IPS-18c (cell line): ENCODE measurements around the gene CNGB1.

ENCODE experiments used
- H3K4me3 ChIP-seq: 2 replicates; pipeline ENCODE4 v1.7.0; 2013; ENCODE audit warnings: low read depth, mild to moderate bottlenecking, low read length, moderate library complexity; ENCODE audit not compliant: insufficient read depth
- H3K9me3 ChIP-seq: one replicate; pipeline ENCODE4 v1.6.1; 2013; ENCODE audit warnings: mild to moderate bottlenecking, low read length, moderate library complexity; ENCODE audit not compliant: control insufficient read depth, insufficient read depth

Gene CNGB1

GRCh38 chr16:57962756-57963155, 8.2 kb downstream of the CNGB1 start:
- Histone ChIP-seq H3K9me3 (no peaks in the 10 kb centered on the region), H3K4me3 (no peak overlapping the region)

DNA sequence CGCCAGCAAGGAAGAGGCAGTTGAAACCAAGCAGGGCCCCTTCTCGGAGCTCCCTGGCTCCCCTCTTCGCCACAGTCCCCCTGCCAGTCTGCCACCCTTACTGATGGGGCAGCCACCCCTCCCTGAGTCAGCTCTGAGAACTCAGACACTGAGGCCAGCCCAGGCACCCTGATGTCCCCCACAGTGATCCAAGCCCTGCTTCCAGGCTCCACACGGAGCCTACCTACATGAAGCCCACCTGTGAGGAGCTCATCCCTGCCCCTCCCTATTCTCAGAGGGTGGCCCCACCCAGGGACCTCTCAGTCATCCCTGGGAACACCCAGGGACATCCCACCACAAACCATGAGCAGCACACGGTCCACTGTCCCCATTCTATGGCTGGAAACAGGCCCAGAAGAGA, 8.9 kb downstream of the CNGB1 start:
- H3K4me3 ChIP-seq: no peak overlapping the region
- no peaks in the 10 kb centered on the region for H3K9me3 ChIP-seq

DNA sequence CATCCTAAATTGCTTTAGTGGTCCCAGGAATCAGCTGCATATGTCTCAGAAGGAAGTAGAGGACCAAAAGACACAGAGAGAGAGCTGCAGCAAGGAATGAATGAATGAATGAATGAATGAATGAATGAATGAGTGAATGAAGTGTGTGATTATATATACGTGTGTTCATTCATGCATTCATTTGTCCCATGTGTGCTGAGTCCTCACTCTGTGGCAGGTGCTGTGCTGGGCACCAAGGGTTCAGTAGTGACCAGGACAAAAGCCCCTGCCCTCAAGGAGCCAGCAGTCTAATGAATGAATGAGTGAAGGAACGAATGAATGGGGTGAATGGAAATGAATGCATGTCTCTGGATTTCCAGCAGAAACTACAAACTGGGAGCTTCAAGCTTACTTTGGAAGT, 9.4 kb downstream of the CNGB1 start:
- H3K9me3 ChIP-seq: no peaks in the 10 kb centered on the region
- no peak overlapping the region for H3K4me3 ChIP-seq

- no peaks in the 10 kb centered on the region for H3K9me3 ChIP-seq
- H3K4me3 ChIP-seq: no peak overlapping the region
Observed at GRCh38 chr16:57960826-57961472, 10.0 kb downstream of the CNGB1 start.

- H3K9me3 ChIP-seq: no peaks in the 10 kb centered on the region
Observed at GRCh38 chr16:57960310-57960709, 10.6 kb downstream of the CNGB1 start.

GRCh38 chr16:57959804-57960203, 11.1 kb downstream of the CNGB1 start:
- H3K4me3 ChIP-seq: no peak overlapping the region
- no peaks in the 10 kb centered on the region for H3K9me3 ChIP-seq

More at GRCh38 chr16:57960310-57960709, 10.6 kb downstream of the CNGB1 start:
- H3K4me3 ChIP-seq: no peak overlapping the region

- Histone ChIP-seq H3K9me3 (no peaks in the 10 kb centered on the region), H3K4me3 (no peak overlapping the region)
Observed at GRCh38 chr16:57959121-57959520, 11.8 kb downstream of the CNGB1 start.

DNA sequence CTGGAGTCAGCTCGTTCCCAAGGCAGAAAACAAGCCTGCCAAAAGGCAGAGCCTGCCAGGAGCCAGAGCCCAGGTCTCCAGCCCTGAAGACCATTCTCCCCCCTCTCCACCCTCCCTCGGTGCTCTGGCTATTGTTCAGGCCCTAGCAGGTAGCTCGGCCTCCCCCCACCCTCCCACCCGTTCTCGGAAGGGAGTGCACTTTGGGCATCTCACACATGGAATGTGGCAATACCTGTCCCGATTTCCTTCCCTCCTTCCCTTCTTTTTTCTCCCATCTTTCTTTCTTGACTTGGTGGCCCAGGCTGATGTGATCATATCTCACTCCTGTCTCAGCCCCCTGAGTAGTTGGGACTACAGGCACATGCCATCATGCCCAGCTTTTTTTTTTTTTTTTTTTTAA, 12.4 kb downstream of the CNGB1 start:
- H3K4me3 ChIP-seq: no peak overlapping the region
- H3K9me3 ChIP-seq: no peaks in the 10 kb centered on the region

- no peaks in the 10 kb centered on the region for H3K9me3 ChIP-seq
Observed at GRCh38 chr16:57957673-57958392, 13.1 kb downstream of the CNGB1 start.

GRCh38 chr16:57956924-57957672, 13.8 kb downstream of the CNGB1 start:
- Histone ChIP-seq H3K4me3 (no peak overlapping the region), H3K9me3 (no peaks in the 10 kb centered on the region)

More at GRCh38 chr16:57957673-57958392, 13.1 kb downstream of the CNGB1 start:
- H3K4me3 ChIP-seq: no peak overlapping the region

DNA sequence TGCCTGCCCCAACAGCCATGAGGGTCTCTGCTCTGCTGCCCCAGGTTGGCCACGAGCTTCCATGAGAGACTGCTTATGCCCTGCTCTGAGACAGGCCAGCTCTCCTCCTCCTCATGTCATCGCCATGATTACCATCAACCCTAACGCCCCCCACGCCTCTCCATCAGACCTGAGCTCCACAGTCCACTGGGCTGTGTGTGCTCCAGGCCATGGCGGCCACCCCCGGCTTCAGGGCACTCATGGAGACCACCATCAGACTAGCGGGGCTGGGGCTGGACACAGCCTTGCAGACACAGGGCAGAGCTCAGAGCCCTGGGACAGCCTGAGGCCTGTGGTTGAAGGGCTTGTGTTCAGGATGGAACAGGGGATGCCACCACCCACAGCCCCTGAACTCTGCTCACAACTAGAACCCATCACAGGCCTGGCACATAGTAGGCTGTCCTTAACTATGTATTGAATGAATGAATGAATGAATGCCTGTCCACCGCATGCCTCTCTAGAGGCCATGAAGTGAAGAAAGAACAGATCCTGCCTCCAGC, 14.6 kb downstream of the CNGB1 start:
- Histone ChIP-seq H3K9me3 (no peaks in the 10 kb centered on the region), H3K4me3 (no peak overlapping the region)

- Histone ChIP-seq H3K9me3 (no peaks in the 10 kb centered on the region), H3K4me3 (no peak overlapping the region)
Observed at GRCh38 chr16:57955572-57956188, 15.2 kb downstream of the CNGB1 start.

GRCh38 chr16:57953857-57954256, 17.1 kb downstream of the CNGB1 start:
- Histone ChIP-seq H3K4me3 (no peak overlapping the region), H3K9me3 (no peaks in the 10 kb centered on the region)

DNA sequence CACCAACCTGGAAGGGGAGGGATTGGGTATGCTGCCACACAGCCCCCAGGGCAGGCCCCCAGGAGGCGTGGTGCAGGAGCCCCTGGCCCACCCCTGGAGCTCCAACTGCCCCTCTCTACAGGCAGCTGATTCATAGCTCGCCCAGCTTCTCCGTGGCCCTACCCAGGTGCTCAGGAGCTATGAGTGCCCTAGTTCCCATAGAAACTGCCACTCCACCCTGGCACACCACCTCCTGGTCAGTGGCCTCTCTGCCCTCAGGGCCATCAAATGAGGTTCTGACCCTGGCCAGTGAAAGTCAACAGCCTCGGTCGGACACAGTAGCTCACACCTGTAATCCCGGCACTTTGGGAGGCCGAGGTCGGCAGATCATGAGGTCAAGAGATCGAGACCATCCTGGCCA, 18.0 kb downstream of the CNGB1 start:
- Histone ChIP-seq H3K9me3 (no peaks in the 10 kb centered on the region), H3K4me3 (no peak overlapping the region)

DNA sequence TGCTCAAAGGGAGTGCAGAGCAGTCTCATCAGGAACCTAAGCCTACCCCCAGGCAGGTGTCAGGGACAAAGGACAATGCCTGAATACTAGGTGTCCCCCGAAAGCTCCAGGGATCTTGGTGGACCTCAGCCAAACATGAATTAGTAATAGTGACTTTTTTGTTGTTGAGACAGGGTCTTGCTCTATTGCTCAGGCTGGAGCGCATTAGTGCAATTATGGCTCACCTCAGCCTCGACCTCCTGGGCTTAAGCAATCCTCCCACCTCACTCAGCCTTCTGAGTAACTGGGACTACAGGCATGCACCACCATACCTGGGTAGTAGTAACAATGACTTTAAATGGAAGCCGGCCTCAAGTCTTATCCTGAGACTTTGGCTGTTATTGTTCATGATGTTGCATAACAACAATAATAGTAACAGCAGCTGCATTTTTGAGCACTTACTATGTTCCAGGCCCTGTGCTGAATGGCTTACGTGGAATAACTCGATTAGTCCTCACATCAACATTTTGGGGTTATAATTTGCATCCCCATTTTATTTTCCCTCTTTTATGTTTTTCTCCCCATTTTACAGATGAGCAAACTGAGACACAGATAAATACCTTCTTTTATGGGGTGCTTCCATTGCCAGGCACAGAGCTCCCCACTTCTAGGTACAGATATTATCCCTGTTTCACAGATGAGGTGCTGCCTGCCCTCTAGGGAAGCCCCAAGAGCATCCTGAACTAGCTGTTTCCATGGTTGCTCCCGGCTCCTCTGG, 19.5 kb downstream of the CNGB1 start:
- Histone ChIP-seq H3K9me3 (no peaks in the 10 kb centered on the region), H3K4me3 (no peak overlapping the region)

- no peak overlapping the region for H3K4me3 ChIP-seq
- H3K9me3 ChIP-seq: no peaks in the 10 kb centered on the region
Observed at GRCh38 chr16:57950382-57950781, 20.5 kb downstream of the CNGB1 start.
